HG03558 (cell line): ENCODE measurements around the gene SNTG2.

ENCODE experiments used
- ATAC-seq: cut with Tn5 transposase; IDR thresholded peaks from one replicate; pipeline ENCODE4 v1.9.1; 2021; ENCODE audit warnings: moderate number of reproducible peaks; ENCODE audit not compliant: unreplicated experiment; ENCODE audit errors: extremely low read depth

SNTG2 gene

DNA sequence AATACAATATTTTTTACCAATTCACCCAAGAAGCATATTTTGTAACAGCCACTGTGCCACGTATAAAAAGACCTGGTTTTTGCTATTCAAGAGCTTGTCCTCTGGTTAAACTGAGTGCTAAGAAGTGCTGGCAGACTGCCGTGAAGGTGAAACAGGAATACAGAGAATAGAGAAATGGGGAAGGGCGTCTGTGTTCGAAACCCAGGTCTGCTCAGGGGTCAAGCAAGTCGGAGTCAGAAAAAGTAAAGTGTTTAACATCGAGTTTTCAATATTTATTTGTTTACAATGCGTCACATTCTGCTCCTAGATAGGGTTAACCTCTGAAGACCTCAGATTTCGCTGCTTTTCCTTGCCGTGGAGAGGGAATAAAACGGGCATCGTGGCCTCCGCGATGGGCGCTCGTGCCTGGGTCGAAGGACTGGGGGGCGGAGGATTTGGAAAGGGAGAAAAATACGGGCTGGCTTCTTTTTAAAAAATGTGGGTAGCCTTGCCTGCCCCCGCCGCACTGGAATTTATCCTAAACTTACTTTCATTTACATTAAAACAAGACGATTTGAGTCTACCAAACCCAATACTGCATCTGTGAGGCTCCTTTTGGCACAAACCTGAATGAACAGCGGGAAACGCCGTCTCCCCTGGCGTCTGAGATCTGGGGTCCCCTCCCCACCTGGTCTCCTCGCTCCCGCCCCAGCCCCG is 1.1 kb upstream of the SNTG2 start:
- no peak for ATAC-seq

DNA sequence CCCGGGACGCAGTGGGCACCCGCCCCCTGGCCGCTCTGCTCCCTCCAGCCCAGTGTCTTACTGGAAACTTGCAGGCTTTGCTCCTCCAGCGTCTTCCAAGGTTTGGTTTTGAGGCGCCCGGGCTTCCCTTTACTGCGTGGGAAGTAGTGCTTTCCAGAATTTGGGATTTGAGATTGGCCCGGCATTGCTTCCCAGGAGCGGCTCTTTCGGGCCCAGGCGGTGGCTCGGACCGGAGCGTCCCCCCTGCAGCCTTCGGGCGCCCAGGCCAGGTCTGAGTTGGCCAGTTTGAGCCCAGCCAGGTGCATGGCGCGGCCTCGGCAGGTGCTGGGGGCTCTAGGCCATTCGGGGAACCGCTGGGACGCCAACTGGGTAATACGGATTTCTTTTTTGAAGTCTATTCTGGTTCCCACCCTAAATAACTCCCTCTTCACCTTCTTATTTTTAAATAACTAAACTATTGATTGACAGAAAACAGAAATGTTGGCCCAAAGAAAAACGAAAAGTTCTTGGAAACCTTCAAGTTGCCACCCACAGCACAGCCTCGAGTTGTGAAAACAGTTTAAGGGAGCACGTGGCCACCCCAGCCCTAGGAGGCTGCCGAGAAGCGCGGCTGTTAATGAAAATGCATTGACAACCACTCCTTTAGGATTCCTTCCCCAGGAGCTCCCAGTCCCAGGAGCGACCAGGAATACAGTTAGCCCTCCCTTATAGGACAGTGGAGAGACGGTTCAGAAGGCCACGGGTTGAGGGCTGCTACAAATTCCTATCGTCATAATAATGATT is 766 bp downstream of the SNTG2 start:
- ATAC-seq, result no peak

DNA sequence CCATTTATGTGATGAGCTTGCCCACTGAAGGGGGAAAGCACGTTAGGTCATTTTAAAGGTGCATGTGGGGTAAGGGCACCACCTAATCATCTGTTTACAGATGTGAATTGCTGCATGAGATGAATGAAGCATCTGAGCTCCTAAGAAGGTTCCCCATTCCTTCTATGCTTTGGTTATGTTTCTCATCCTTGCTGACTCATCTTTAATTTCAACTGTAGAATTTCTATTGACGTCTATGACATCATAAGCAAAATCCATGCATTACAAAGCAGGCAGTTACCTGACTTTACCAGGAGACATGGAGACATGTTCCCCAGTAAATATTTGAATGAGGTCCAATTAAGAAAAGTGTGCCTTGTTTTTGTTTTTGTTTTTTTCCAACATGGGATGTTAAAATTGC is 2.8 kb downstream of the SNTG2 start:
- no peak for ATAC-seq

DNA sequence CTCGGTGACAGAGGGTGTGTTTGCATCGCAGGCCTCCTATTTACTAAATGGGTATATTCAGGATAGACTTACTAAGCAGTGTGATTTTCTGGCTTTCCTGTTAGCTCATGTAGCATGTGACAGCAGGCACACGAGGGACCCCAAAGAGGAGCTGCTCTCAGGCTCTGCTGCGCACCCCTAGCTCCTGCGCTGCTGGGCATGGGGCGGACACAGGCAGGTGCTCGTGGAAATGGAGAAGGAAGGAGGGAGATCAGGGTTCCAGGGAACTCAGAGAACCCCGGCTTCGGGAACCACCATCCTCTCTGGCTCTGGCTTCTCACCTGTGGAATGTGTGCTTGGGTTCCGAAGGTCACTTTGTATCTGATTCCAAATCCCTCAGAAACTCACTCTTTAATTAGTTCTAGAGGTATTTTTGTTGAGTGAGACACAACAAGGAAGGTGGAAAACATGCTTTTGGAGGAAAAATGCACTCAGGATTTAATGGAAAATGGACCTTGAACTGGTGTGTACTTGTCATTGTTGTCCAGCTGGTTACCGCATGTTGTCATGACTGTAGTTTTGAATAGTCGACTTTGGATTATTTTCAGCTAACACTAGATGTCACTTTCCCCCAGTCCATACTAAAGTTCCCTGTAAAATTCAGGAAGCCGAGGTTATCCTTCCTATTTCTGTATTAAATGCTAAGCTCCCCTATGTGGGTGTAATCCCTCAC is 3.5 kb downstream of the SNTG2 start:
- ATAC-seq, result no peak

DNA sequence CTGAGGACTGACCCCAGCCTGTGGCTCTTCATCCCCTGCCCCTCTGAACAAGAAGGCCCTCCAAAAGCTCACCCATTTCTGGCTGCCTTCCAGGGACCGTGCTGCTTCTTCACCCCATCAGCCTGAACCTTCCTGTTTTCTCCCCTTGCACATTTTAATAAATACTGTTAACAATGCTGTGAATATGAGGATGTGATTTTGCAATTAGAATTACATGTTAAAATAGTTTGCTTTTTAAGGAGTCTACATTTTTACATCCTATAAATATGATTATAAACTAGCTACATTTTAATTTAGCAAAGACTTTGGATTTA is 4.0 kb downstream of the SNTG2 start:
- no peak for ATAC-seq

DNA sequence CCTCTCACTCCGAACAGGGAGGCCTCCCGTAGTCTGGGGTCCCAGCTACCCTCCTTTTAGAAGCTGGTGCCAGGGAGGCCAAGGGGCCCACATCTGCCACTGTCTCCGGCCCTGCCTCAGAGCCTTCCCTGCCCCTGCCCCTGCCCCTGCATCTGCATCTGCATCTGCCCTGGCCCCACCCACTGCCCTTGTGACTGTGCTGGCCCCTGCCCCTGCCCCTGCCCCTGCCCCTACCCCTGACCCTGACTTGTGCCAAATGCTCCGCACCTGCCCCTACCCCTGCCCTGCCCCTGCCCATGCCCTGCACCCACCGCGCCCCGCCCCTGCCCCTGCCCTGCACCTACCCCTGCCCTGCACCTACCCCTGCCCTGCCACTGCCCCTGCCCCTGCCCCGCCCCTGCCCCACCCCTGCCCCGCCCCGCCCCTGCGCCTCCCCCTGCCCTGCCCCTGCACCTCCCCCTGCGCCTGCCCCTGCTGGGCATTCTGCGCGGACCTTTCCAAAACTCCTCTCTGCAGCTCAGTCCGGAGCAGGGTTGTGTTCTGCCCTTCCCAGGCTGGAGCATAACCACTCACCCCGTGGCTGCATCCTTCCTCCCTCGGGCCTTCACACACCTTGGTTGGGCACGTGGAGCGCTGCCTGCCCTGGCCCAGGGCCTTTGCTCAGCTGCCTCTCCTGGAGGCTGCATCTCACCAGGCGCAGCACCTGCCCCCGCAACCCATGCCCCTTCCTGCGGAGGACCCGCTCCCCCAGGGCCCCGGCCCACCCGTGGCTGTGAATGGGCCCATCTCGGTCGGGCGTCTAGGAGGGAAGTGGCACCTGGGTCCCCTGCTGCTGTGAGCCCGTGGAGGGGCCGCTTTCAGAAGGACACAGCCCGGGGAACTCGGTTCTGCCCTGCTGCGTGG is 5.4 kb downstream of the SNTG2 start:
- ATAC-seq, result no peak

DNA sequence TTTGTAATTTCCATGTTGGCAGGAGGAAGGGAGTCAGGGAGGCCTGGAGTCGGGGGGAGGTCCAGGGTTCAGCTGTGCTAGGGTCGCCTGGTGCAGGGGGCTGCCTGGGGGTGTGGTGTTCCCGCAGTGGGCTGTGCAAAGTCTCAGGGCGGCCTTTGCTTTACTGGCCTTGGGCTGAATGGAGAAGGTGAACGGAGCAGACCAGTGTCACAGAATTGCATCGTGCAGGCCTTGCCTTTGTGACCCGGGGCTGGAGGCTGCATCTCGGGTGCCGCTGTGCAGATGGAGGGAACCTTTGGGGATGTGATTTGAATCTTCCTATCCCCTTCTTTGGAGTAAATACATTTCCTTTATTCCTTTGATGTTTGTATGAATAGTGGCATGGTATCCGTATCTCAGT is 8.8 kb downstream of the SNTG2 start:
- ATAC-seq, result no peak

DNA sequence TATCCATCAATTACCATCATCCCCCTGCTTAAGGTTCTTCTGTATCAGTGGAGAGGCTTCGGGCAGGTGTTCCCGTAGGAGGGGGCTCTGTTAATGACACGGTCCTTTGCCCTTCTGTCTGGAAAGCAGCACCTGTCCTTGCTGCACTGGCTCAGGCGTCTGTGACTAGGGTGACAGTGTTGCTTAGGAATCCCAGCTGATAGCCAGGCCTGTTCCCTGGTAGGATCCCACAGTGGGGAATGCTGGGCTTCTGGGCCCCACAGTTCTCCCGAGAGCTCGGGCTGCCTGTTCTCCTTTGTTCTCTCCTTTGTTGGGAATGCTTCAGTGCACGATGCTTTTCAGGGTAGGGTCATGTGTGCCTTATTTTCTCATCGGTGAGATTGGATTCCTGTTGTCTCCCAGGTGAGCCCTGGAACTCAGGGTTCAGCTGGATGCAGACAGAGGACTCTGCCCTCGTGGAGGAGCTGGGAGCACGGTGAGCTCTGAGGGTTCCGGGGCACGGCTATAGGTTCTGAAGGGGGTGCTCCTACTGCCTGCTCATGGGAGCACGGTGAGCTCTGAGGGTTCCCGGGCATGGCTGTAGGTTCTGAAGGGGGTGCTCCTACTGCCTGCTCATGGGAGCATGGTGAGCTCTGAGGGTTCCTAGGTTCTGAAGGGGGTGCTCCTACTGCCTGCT is 9.6 kb downstream of the SNTG2 start:
- no peak for ATAC-seq

DNA sequence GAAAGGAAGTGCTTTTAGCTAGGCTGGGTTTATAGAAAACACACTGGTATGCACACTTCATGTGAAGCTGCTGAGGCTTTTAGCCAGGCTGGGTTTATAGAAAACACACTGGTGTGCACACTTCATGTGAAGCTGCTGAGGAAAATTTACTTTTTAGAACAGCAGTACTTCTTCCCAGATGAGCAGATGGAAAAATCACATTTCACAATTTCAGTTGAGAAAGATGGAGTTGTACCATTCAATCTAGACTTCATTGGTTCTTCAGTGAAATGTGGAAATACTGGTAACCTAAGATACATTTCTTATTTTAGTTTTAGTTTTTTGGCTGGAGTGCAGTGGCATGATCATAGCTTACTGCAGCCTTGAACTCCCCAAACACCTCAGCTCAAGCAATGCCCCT is 11.1 kb downstream of the SNTG2 start:
- ATAC-seq, result no peak

DNA sequence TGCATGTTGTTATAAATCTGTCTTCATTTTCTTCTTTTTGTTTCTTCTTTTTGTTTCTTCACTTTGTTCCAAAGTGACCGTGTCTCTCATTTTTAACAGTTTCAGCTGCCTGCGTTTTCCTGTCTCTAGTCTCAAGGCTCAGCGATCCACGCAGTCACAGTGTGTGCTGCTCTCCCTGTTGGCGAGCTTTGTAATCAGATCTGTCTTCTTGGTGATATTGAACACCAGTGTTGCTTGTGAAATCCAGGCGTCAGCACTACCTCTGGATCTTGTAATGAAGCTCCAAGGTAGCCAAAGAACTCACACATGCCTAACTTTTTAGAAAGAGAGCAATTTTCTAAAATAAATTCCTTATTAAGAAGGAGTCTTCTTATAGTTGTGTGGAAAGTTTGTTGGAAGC is 13.2 kb downstream of the SNTG2 start:
- no peak for ATAC-seq

DNA sequence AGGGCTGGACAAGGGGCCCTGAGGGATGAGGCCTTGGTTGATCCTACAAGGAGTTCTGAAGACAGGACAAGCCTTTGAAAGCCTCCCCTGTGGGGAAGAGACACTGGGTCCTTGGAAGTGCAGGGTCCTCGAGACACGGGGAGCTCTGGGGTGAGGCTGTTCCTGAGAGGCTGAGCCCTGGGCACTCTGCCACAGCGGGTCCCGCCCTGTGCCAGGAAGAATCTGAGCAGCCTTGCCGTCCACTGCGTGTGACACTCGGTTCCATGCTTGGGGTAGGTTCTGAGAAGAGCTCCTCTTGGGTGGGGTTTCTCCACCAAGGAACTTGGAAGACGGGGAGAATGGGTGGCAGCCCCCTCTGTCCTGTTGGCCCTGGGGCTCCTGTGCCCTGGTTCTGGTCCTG is 13.9 kb downstream of the SNTG2 start:
- no peak for ATAC-seq

DNA sequence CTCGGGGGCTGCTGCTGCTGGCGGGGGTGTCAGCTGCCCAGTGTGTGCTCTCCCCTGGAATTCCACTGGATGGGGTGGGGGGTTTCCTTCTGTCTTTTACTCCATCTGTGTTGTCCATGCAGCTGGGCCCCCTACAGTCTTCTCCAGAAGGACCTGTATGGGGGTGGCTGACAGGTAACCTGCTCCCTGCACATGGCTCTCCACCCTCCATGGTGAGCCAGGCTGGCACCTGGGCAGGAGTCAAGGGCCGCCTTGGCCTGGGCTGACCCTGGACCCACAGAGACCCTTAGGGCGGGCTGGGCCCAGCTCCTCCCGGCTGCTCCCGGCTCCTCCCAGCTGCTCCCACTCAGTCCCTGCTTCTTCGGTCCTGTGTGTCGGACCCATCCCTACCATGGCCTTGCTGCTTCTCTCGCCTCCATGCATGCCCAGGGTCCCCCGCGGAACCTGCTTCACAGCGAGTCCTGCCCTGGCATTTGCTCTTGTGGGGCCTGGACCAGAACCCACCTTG is 15.0 kb downstream of the SNTG2 start:
- ATAC-seq, result no peak

DNA sequence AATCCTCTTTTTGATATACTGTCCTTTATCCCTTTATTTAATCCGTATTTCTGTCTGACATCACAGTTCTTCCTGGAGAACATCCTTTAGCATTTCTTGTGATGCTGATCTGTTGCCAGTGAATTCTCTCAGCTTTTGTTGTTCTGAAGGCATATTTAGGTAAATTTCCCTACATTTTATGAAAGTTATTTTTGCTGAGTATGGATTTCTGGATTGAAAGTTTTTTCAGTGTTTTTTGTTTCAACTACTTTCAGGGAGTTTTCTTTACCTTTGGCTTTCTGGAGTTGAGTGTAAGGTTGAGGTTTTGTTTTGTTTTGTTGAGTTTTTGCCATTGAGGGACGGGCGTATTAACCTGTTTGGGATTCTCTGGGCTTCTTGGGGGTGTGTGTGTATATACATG is 22.5 kb downstream of the SNTG2 start:
- no peak for ATAC-seq

DNA sequence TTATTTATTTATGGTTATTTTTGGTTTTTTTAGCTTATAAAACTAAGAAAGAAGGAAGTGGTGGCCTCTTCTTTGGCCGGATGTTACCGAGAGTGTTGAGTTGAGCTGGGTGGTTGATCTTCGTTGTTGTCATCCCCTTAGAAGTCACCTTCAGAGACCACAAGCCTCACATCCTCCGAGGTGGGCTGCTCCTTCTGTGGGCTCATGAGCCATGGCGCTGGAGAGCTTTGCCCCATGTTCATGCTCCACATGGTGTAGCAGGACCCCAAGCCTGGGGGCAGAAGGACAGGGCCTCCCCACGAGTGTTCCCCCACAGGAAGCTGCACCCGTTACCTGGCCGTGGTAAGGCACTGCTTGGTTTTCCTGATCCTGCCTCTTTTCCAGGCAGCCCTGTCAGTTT is 23.4 kb downstream of the SNTG2 start:
- ATAC-seq, result no peak

DNA sequence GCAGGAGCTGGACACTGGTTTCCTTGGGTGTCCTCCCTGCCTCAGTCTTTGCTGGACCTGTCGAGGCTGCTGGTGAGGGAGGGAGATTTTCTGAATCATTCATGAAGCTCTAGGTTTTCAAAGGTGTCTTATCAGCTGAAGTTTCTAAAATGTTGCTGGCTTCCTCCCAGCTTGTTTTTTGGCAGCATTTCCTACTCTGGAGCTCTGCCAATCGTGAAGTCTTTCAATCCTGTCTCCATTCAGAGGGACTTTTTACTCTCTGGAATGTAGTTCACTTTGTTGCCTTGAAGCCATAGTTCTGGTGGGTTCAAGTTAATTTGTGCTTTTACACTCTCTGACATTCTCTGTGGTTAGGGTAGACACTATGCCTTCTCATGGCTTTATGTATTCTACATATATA is 23.9 kb downstream of the SNTG2 start:
- no peak for ATAC-seq

DNA sequence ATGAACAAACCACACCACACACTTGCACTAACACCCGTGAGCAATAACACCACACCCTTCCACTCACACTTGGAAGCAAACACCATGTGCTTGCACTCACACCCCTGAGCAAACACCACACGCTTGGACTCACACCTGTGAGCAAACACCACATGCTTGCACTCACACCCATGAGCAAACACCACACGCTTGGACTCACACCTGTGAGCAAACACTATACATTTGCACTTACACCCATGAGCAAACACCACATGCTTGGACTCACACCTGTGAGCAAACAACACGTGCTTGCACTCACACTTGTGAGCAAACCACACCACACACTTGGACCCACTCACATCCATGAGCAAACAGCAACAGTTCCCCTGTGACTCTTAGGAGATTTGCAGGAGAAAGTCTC is 24.4 kb downstream of the SNTG2 start:
- no peak for ATAC-seq

DNA sequence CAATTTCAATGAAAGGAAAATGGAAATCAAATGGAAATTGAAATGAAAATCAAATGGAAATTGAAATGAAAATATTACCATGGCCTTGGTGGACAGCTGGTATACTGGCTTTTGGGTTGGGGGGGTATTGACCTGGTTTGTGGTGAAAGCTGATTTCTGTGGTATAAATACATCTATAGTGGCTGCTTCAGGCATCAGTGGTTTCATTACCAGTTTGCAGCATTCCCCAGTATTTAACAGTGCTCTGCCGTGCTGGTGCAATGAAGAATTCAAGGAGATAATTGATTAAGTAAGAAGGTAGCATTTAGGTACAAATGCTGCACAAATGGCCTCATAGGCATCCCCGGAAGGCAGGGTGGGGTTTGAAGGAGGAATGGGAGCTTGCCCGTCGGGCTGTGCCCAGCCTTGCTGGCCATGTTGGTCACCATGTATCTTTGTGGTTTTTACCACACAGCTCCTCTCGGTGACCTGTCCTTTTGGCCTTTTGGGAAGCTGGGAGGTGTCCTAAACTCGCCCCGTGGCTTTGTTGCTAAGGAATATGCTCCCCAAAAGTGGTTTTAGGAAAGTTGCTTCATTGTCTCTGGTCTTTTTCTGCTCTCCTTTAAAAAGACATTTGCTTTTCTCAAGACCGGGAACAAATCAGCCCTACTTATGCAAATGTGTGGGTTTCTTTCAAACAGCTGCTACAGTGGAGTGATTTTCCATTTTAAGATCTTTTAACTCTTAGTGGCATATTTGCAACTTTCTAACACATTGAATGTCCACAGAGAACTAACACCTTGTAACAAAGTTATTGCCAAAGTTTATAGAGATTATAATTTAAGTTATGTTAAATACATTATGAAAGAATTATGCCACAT is 28.6 kb downstream of the SNTG2 start:
- no peak for ATAC-seq

DNA sequence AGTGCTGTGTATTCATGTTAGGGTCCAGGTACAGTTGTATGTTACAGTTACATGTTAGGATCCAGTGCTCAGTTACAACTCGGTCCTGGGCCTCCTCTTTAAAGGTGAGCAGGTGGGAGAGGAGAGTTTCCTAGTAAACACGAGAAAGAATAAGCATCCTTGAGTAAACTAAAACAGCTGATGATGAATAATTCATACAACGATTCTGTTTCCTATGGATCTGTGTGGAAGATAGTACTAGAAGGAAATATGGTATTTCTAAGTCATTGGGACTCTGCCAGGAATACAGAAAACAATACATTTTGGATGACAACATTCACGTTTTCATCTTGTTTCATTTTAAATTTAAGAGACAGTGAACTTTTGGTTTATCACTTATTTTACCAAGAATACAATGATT is 29.5 kb downstream of the SNTG2 start:
- no peak for ATAC-seq

DNA sequence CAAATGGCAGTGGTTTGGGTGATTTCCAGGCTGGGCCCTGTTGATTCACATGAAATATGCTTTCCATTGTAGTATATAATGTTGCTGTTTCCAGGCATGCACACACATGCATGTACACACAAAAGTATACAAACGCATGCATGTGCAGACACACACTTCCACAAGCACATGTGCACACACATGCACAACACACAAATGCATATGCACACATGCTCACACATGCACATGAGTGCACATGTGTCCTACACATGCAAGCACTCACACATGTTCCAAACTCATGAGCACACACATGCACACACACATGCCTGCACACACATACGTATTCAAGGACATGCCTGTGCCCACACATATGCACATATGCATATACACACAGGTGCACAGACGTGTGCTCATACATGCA is 30.6 kb downstream of the SNTG2 start:
- ATAC-seq, result no peak
